HepG2 (cell line): ENCODE data around the gene FAM50A. TPM values are rescaled to one million over a fixed set of nuclear protein-coding genes. Genes with fewer than 3 reads are reported as not detected.

ENCODE experiments used
- ATAC-seq: fragments of 200-7000 bp; cut with Tn5 transposase; 3 replicates; pipeline ENCODE4 v1.9.1; 2020; ENCODE audit warnings: mild to moderate bottlenecking, moderate library complexity
- BruUV-seq: library from RNA; stranded (reverse); fragments of 400-500 nt; replicated peaks from 2 replicates; lab custom pipeline; 2021; lab: Mats Ljungman, UMichigan
- CTCF ChIA-PET: fragments of 300-600 bp; formaldehyde crosslinking; extraction: SDS; loops from one replicate; lab custom pipeline; 2021; ENCODE audit warnings: low total read pairs, inconsistent platforms, low intra/inter-chr PET ratio; lab: Yijun Ruan, JAX
- POLR2A ChIA-PET: fragments of 350-600 bp; sonication (Branson Sonifier 250); formaldehyde crosslinking; loops from one replicate; lab custom pipeline; 2020; ENCODE audit warnings: antibody characterized with exemption, inconsistent platforms; lab: Yijun Ruan, JAX
- DNase-seq: peaks from one replicate; pipeline ENCODE4 v3.0.0-alpha.2; 2015; ENCODE audit warnings: low spot score
- FAIRE-seq: peaks from 3 replicates; lab custom pipeline; 2011; peaks lifted over from hg19 to GRCh38; lab: Jason Lieb, UNC
- H2AFZ ChIP-seq: one replicate; pipeline ENCODE4 v1.6.1; 2011; ENCODE audit warnings: low read length, inconsistent platforms
- H3K27ac ChIP-seq: fragments of 300-600 bp; 3 replicates; pipeline ENCODE4 v1.8.0; 2011; ENCODE audit warnings: mixed run types, mild to moderate bottlenecking, mixed read lengths, low read length, inconsistent platforms; ENCODE audit not compliant: insufficient read depth; ENCODE audit errors: extremely low read length
- H3K27me3 ChIP-seq, 2 experiments: fragments of 200-600 bp in 1 of 2; 2 replicates in 1 of 2; 3 replicates in 1 of 2; pipeline versions ENCODE4 v1.6.0 to v1.8.0; 2011; ENCODE audit warnings: low read length in 2 of 2, mild to moderate bottlenecking in 2 of 2, moderate library complexity in 2 of 2, inconsistent platforms in 1 of 2; ENCODE audit not compliant: insufficient read depth in 2 of 2, control insufficient read depth in 1 of 2
- H3K36me3 ChIP-seq, 2 experiments: fragments of 200-600 bp in 1 of 2; replicated peaks in 1 of 2; 2 replicates in 1 of 2; 3 replicates in 1 of 2; pipeline versions ENCODE4 v1.5.1 to v1.8.0; 2011; ENCODE audit warnings: low read length in 2 of 2, inconsistent platforms in 1 of 2; ENCODE audit not compliant: insufficient read depth in 2 of 2, control insufficient read depth in 1 of 2
- H3K4me1 ChIP-seq: 2 replicates; pipeline ENCODE4 v1.5.1; 2012; ENCODE audit warnings: low read length, inconsistent platforms; ENCODE audit not compliant: insufficient read depth
- H3K4me2 ChIP-seq: 2 replicates; pipeline ENCODE4 v1.6.0; 2011; ENCODE audit warnings: low read depth, low read length, inconsistent platforms
- H3K4me3 ChIP-seq, 3 experiments: fragments of 200-600 bp in 1 of 3; sonication (generic), shearing (Covaris generic) in 1 of 3; replicated peaks in 1 of 3; 2 replicates each; pipeline ENCODE4 v1.5.1; 2011 to 2016; ENCODE audit warnings: low read length in 3 of 3, inconsistent platforms in 2 of 3, low read depth in 2 of 3, mild to moderate bottlenecking in 2 of 3, control low read depth in 1 of 3, mixed read lengths in 1 of 3; ENCODE audit not compliant: insufficient read depth in 1 of 3
- H3K79me2 ChIP-seq: one replicate; pipeline ENCODE4 v1.6.1; 2011; ENCODE audit warnings: low read length, inconsistent platforms; ENCODE audit not compliant: insufficient read depth
- H3K9ac ChIP-seq: 2 replicates; pipeline ENCODE4 v1.6.0; 2011; ENCODE audit warnings: mild to moderate bottlenecking, low read depth, low read length, inconsistent platforms; ENCODE audit not compliant: insufficient read depth
- H3K9me3 ChIP-seq: 2 replicates; pipeline ENCODE4 v1.5.1; 2012; ENCODE audit warnings: mild to moderate bottlenecking, low read length
- H4K20me1 ChIP-seq: 2 replicates; pipeline ENCODE4 v1.6.0; 2011; ENCODE audit warnings: inconsistent platforms, mild to moderate bottlenecking, low read length, moderate library complexity; ENCODE audit not compliant: insufficient read depth
- CBX1 ChIP-seq: IDR thresholded peaks from one replicate; pipeline ENCODE4 v1.6.1; 2016; ENCODE audit warnings: antibody characterized with exemption, low read depth
- E2F5 ChIP-seq: sonication (generic); formaldehyde crosslinking; conservative IDR thresholded peaks from 2 replicates; pipeline ENCODE4 v1.4.0; 2020; ENCODE audit warnings: missing genetic modification reagents
- EHMT2 ChIP-seq: fragments of 200-600 bp; sonication (generic); IDR thresholded peaks from 2 replicates; pipeline ENCODE4 v1.7.0; 2017; ENCODE audit warnings: antibody characterized with exemption, low read depth, low read length, borderline replicate concordance
- FOXK1 ChIP-seq: sonication (generic); formaldehyde crosslinking; IDR thresholded peaks from 2 replicates; pipeline ENCODE4 v1.4.0; 2020; ENCODE audit warnings: low read depth, missing genetic modification reagents, borderline replicate concordance
- MXI1 ChIP-seq: IDR thresholded peaks from 3 replicates; pipeline ENCODE4 v1.6.1; 2012; ENCODE audit warnings: low read depth, low read length, inconsistent platforms, borderline replicate concordance
- PAWR ChIP-seq: sonication (generic); formaldehyde crosslinking; IDR thresholded peaks from 2 replicates; pipeline ENCODE4 v1.4.0; 2020; ENCODE audit warnings: missing genetic modification reagents, mild to moderate bottlenecking, borderline replicate concordance
- RBM22 ChIP-seq: fragments of 200-400 bp; formaldehyde crosslinking; optimal IDR thresholded peaks from 2 replicates; pipeline ENCODE3; 2017; ENCODE audit warnings: mild to moderate bottlenecking, low read length, moderate library complexity
- SALL1 ChIP-seq: sonication (generic); formaldehyde crosslinking; IDR thresholded peaks from 2 replicates; pipeline ENCODE4 v1.8.0; 2022; ENCODE audit warnings: mild to moderate bottlenecking, missing genetic modification reagents
- SMAD3 ChIP-seq: sonication (generic); formaldehyde crosslinking; IDR thresholded peaks from 2 replicates; pipeline ENCODE4 v1.4.0; 2020; ENCODE audit warnings: missing genetic modification reagents
- SNRNP70 ChIP-seq: fragments of 200-400 bp; formaldehyde crosslinking; IDR thresholded peaks from 2 replicates; pipeline ENCODE4 v1.6.1; 2017; ENCODE audit warnings: mild to moderate bottlenecking, low read depth, low read length, moderate library complexity
- TGIF2 ChIP-seq: IDR thresholded peaks from 2 replicates; pipeline ENCODE4 v1.6.1; 2016; ENCODE audit warnings: control low read depth, missing compliant biosample characterization
- TMF1 ChIP-seq: sonication (generic); formaldehyde crosslinking; IDR thresholded peaks from 2 replicates; pipeline ENCODE4 v1.8.1; 2022; ENCODE audit warnings: low read depth, missing genetic modification reagents
- XRCC5 ChIP-seq: fragments of 200-400 bp; formaldehyde crosslinking; optimal IDR thresholded peaks from 2 replicates; pipeline ENCODE3; 2017; ENCODE audit warnings: mild to moderate bottlenecking, low read length
- ZFP36L2 ChIP-seq: sonication (generic); formaldehyde crosslinking; IDR thresholded peaks from 2 replicates; pipeline ENCODE4 v1.4.0; 2020; ENCODE audit warnings: missing genetic modification reagents
- ZNF567 ChIP-seq: sonication (generic); formaldehyde crosslinking; IDR thresholded peaks from 2 replicates; pipeline ENCODE4 v1.8.1; 2023; ENCODE audit warnings: mild to moderate bottlenecking, missing genetic modification reagents, borderline replicate concordance
- ZSCAN5A ChIP-seq: sonication (generic); formaldehyde crosslinking; IDR thresholded peaks from 2 replicates; pipeline ENCODE4 v1.8.0; 2022; ENCODE audit warnings: mild to moderate bottlenecking, missing genetic modification reagents, borderline replicate concordance
- WGBS: methylation state at CpG from one replicate; pipeline ENCODE4 v1.1.6; 2017; ENCODE audit warnings: low lambda C conversion rate; 5-methylcytosine and 5-hydroxymethylcytosine counted together
- in situ Hi-C: cut with HindIII; loops from 2 replicates; pipeline ENCODE4 v1.10.0; 2017; ENCODE audit warnings: low pct_unique_long_range_greater_than_20kb; ENCODE audit not compliant: extremely low pct_ligation_motif_present
- intact Hi-C: fragments of 100-400 bp; cut with micrococcal nuclease; formaldehyde crosslinking; loops from one replicate; pipeline ENCODE4 v1.10.0; 2022; ENCODE audit not compliant: unreplicated experiment
- polyA plus RNA-seq, 8 experiments: library from polyadenylated mRNA; depleted of rRNA in 3 of 8; stranded (reverse) in 7 of 8; unstranded in 1 of 8; fragments of >200 nt; fragmentation: Illumina TruSeq in 4 of 8; extraction: Trizol in 4 of 8; gene quantifications; 2 replicates each; pipeline versions ENCODE4 v1.2.1 to v1.2.3, GENCODE V29; 2011 to 2016; ENCODE audit warnings: low read depth in 4 of 8, missing spikeins in 1 of 8, mixed read lengths in 1 of 8; ENCODE audit not compliant: insufficient read depth in 1 of 8
- total RNA-seq, 5 experiments: library from RNA; depleted of rRNA; stranded (reverse); fragments of >200 nt; fragmentation: Illumina TruSeq; extraction: Trizol; gene quantifications; 2 replicates each; pipeline ENCODE4 v1.2.3, GENCODE V29; 2016; ENCODE audit warnings: low read depth in 1 of 5

FAM50A gene
- total and polyA plus RNA-seq, 2 of the 13 experiments (the other 11 are each of a cell fraction or from before 2014, with no cell fraction given) = 30.7 to 40.7 TPM

- TF ChIP-seq E2F5 (CRISPR knock-in tag) = no peak
- no peak for TF ChIP-seq XRCC5
- TF ChIP-seq SNRNP70 = no peak
These were observed 6.8 kb upstream of the FAM50A start, which contains the start of gene GDI1 (continued) for GRCh38 chrX:154436983-154437752.

- FAIRE-seq (no peak), ATAC-seq (no peak), DNase-seq (no peak)
- H3K36me3 ChIP-seq = peaks cover 0 to 2% of the 10 kb centered on the region in 2 experiments; a peak in 3 of 5 replicates
- no peak overlapping the region for H2AFZ ChIP-seq
- TF ChIP-seq ZFP36L2 = no peak
- TF ChIP-seq SMAD3 = no peak
- TF ChIP-seq RBM22 = no peak
- no peak for TF ChIP-seq ZSCAN5A (CRISPR knock-in tag)
- TF ChIP-seq FOXK1 (CRISPR knock-in tag) = no peak
- no peak for TF ChIP-seq ZNF567 (CRISPR knock-in tag)
- TF ChIP-seq EHMT2 = no peak
- no peak for TF ChIP-seq CBX1
- TF ChIP-seq TGIF2 (CRISPR knock-in tag) = no peak
- no peak for TF ChIP-seq SALL1
- no peak for TF ChIP-seq PAWR (CRISPR knock-in tag)
- TF ChIP-seq TMF1 (CRISPR knock-in tag) = no peak
- TF ChIP-seq MXI1 = no peak
- BruUV-seq = no TSS peak
- H3K4me3 ChIP-seq = peak overlapping the region; percentile 54 to 87 (median 72); a peak in 5 of 6 replicates
- H3K4me1 ChIP-seq = peaks cover 8% of the 10 kb centered on the region
- in situ Hi-C loops = no loop called here
- ChIA-PET CTCF (no interaction called here), POLR2A (no interaction called here)
- H3K27me3 ChIP-seq = no peaks in the 10 kb centered on the region
- no peaks in the 10 kb centered on the region for H4K20me1 ChIP-seq
- H3K27ac ChIP-seq = no peak overlapping the region
- WGBS = 78% methylated on average over 20 of the region's 28 CpGs
- peaks cover 14% of the 10 kb centered on the region for H3K79me2 ChIP-seq
- H3K4me2 ChIP-seq = peak overlapping the region; percentile 74
- intact Hi-C loops = no loop called here
- H3K9ac ChIP-seq = peak overlapping the region; percentile 60
- H3K9me3 ChIP-seq = no peaks in the 10 kb centered on the region
These were observed 5.7 kb upstream of the FAM50A start for GRCh38 chrX:154437971-154438893.
